Measurements from ENCODE around the gene POLR2F. TPM values are rescaled to one million over a fixed set of nuclear protein-coding genes. Genes with fewer than 3 reads are reported as not detected.
A peak's percentile ranks its signal among the peaks of the same experiment; 100 is the strongest.

The POLR2F gene
- total and polyA plus RNA-seq, 12 donors, result 62.4 to 200 (median 79.4) TPM

DNA sequence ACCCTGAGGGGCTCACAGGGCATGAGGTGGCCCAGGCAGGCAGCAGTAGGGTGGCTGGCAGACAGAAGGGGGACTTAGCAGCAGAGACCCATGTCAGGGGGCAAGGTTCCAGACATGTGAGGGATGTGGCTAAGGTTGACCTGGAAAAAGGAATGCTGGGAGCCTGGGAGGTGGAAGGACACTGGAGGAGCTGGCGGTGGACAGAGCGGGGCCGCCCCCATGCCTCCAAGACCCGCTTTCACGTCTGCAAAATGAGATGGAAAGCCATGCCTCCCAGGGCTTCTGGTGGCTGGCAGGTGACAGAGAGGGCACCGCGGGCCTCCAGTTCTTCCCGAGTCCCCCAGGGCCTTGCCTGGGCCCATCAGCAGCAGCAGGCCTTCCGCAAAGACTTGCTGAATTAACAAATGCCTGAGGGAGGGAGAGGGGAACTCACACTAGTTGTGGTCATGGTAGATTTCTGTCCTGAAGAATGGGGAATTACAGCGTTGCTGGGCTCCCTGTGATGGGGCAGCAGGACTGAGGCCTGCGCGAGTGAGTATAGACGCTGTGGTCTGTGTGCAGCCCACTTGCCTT is 53.9 kb downstream of the POLR2F start:
- DNase-seq (no peak), ATAC-seq (no peak)
- no peaks in the 10 kb centered on the region for H3K4me1 ChIP-seq
- intact Hi-C loops (cut with DNase I), result no loop called here
- TF ChIP-seq, protein P1, sequence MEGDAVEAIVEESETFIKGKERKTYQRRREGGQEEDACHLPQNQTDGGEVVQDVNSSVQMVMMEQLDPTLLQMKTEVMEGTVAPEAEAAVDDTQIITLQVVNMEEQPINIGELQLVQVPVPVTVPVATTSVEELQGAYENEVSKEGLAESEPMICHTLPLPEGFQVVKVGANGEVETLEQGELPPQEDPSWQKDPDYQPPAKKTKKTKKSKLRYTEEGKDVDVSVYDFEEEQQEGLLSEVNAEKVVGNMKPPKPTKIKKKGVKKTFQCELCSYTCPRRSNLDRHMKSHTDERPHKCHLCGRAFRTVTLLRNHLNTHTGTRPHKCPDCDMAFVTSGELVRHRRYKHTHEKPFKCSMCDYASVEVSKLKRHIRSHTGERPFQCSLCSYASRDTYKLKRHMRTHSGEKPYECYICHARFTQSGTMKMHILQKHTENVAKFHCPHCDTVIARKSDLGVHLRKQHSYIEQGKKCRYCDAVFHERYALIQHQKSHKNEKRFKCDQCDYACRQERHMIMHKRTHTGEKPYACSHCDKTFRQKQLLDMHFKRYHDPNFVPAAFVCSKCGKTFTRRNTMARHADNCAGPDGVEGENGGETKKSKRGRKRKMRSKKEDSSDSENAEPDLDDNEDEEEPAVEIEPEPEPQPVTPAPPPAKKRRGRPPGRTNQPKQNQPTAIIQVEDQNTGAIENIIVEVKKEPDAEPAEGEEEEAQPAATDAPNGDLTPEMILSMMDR (IDR thresholded peaks at IDR 0.05), result no peak
- no peaks in the 10 kb centered on the region for H3K9me3 ChIP-seq
- H3K4me3 ChIP-seq, result no peak overlapping the region
- 90 to 92% methylated on average over 13 of the region's 13 CpGs for WGBS, 2 donors
- no peaks in the 10 kb centered on the region for H3K27me3 ChIP-seq
- no peak overlapping the region for H3K27ac ChIP-seq
- no peaks in the 10 kb centered on the region for H3K36me3 ChIP-seq

- no peak for DNase-seq
- 77 to 82% methylated on average over 14 of the region's 14 CpGs for whole genome bisulfite sequencing, 2 donors
- intact Hi-C loops (cut with DNase I), result no loop called here
Measured at GRCh38 chr22:38009000-38009806, 55.7 kb downstream of the POLR2F start.

GRCh38 chr22:38012604-38013072 is 59.1 kb downstream of the POLR2F start:
- intact Hi-C loops (cut with DNase I), result no loop called here
- Histone ChIP-seq H3K27ac (no peak overlapping the region), H3K9me3 (peaks cover 0 to 8% (median 0%) of the 10 kb centered on the region in 11 donors), H3K4me1 (peaks cover 9 to 19% (median 17%) of the 10 kb centered on the region in 9 donors), H3K36me3 (no peaks in the 10 kb centered on the region), H3K27me3 (no peaks in the 10 kb centered on the region), H3K4me3 (no peak overlapping the region)
- WGBS, 2 donors, result 53 to 54% methylated on average over 7 of the region's 7 CpGs
- ATAC-seq (no peak), DNase-seq (no peak)
- TF ChIP-seq, protein P1 (IDR thresholded peaks at IDR 0.05), result no peak

More at GRCh38 chr22:38009000-38009806, 55.7 kb downstream of the POLR2F start:
- Histone ChIP-seq H3K27me3 (no peaks in the 10 kb centered on the region), H3K36me3 (no peaks in the 10 kb centered on the region), H3K4me1 (no peaks in the 10 kb centered on the region), H3K27ac (no peak overlapping the region), H3K4me3 (no peak overlapping the region), H3K9me3 (peaks cover 0 to 6% (median 0%) of the 10 kb centered on the region in 11 donors)
- peak in 1 of 8 donors; percentile 22 for ATAC-seq
- TF ChIP-seq, protein P1 (IDR thresholded peaks at IDR 0.05), result no peak

DNA sequence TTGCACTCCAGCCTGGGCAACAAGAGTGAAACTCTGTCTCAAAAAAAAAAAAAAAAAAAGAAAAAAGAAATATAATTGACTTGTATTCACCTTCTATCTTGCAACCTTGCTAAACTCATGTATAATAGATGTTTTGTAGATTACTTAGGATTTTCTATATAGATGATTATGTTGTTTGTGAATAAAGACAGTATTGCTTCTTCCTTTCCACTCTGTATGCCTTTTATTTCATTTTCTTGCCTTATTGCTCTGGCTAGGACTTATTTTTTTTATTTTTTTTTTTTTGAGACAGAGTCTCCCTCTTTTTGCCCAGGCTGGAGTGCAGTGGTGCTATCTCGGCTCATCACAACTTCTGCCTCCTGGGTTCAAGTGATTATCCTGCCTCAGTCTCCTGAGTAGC is 60.6 kb downstream of the POLR2F start:
- intact Hi-C loops (cut with DNase I), result no loop called here
- H3K27ac ChIP-seq, result no peak overlapping the region
- H3K27me3 ChIP-seq, result no peaks in the 10 kb centered on the region
- TF ChIP-seq, protein P1 (IDR thresholded peaks at IDR 0.05), result no peak
- DNase-seq, result no peak
- H3K4me1 ChIP-seq, result peaks cover 12 to 24% (median 21%) of the 10 kb centered on the region in 9 donors
- WGBS, 2 donors, result 92 to 100% methylated on average over 1 of the region's 1 CpG
- peaks cover 0 to 8% (median 0%) of the 10 kb centered on the region in 11 donors for H3K9me3 ChIP-seq
- H3K4me3 ChIP-seq, result no peak overlapping the region
- H3K36me3 ChIP-seq, result no peaks in the 10 kb centered on the region
- no peak for ATAC-seq
